Pancreas (tissue), 10 donors: Measurements from ENCODE around the gene GGACT. TPM values are rescaled to one million over a fixed set of nuclear protein-coding genes. Genes with fewer than 3 reads are reported as not detected.

Source experiments
- ATAC-seq, 4 donors: fragments of 200-7000 bp; cut with Tn5 transposase; one replicate each; pipeline versions ENCODE4 v1.8.0 to v1.9.1; 2020; ENCODE audit warnings: mild to moderate bottlenecking in 4 of 4, moderate library complexity in 4 of 4
- DNase-seq, 6 donors: peaks; one replicate each; pipeline ENCODE4 v3.0.0-alpha.2; 2020
- FAIRE-seq: peaks from 2 replicates; lab custom pipeline; 2012; peaks lifted over from hg19 to GRCh38; lab: Jason Lieb, UNC
- H3K27ac ChIP-seq, 4 donors: fragments of 200-600 bp; sonication (generic); 1 replicate in 3 of 4; 2 replicates in 1 of 4; pipeline versions ENCODE4 v1.5.0 to v1.8.0; 2020
- H3K27me3 ChIP-seq, 4 donors: fragments of 200-600 bp; one replicate each; pipeline ENCODE4 v1.8.0; 2021
- H3K36me3 ChIP-seq, 3 donors: fragments of 200-600 bp; sonication (generic) in 1 of 3; one replicate each; pipeline versions ENCODE4 v1.5.0 to v1.8.0; 2020 to 2021
- H3K4me1 ChIP-seq, 3 donors: fragments of 200-600 bp; one replicate each; pipeline ENCODE4 v1.8.0; 2021
- H3K4me3 ChIP-seq, 4 donors: fragments of 200-600 bp; sonication (generic) in 2 of 4; one replicate each; pipeline versions ENCODE4 v1.5.0 to v1.8.0; 2020 to 2021
- H3K9me3 ChIP-seq, 4 donors: fragments of 200-600 bp; one replicate each; pipeline ENCODE4 v1.8.0; 2021
- CTCF ChIP-seq, 4 donors: fragments of 200-600 bp; sonication (generic) in 3 of 4; IDR thresholded peaks; one replicate each; pipeline versions ENCODE4 v1.5.0 to v1.8.0; 2021; ENCODE audit warnings: antibody characterized with exemption in 4 of 4
- WGBS, 2 donors: extraction: QIAGEN DNeasy Blood & Tissue Kit; methylation state at CpG; one replicate each; pipeline ENCODE4 v1.1.7; 2013; 5-methylcytosine and 5-hydroxymethylcytosine counted together
- intact Hi-C, 3 donors: fragments of 100-400 bp; cut with DNase I; formaldehyde crosslinking; loops; one replicate each; pipeline versions ENCODE4 v1.11.1 to v1.14.2; 2022
- polyA plus RNA-seq, 2 donors: library from polyadenylated mRNA; stranded (reverse); fragments of 200-250 nt; gene quantifications; one replicate each; pipeline ENCODE4 v1.2.3, GENCODE V29; 2013
- total RNA-seq, 6 donors: library from RNA; stranded (reverse); fragmentation: NEBNext Ultra II Directional in 4 of 6; extraction: Animal tissue kit (Norgen Biotek cat#: 25700) in 4 of 6; gene quantifications; one replicate each; pipeline versions ENCODE4 v1.2.1 to v1.2.4, GENCODE V29; 2021 to 2023
- donor health status: healthy with polysubstance abuse.
- donor health status: DM: no; HTN: no; CAD: no; lungs with moderate emphysema.
- donor health status: DM: no; HTN: no; CAD: no.
- donor health status: control.
- donor health status: control.
- donor health status: Bipolar disorder and iron deficiency.
- donor health status: DM: yes; HTN: yes; CAD: no.
- donor health status: DM: no; HTN: no; CAD: no.
- donor health status: DM: no; HTN: no; CAD: no.
- donor health status: DM: yes; HTN: yes; CAD: no.

The GGACT gene
- total and polyA plus RNA-seq, 8 donors: 1.6 to 7.0 (median 6.1) TPM

DNA sequence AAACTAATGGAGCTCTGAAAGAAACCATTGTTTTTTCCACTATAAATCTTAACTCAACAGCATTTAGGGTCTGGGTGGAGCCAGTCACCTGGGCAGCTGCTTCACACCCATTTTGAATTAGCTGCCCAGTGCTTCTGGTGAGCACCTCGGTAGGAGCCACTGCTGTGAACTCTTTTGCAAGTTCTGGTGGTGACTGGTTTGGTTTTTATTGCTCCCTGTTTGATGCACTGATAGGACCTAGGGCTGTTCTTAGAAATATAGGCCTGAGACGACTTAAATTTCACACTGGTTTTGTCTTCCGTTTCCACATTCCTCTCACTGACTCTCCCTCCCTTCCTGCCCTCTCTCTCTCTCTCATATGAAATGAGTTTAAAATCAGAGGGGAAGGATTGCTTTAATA lies 103.9 kb downstream of the GGACT start:
- Histone ChIP-seq H3K4me3 (no peak overlapping the region), H3K27ac (no peak overlapping the region), H3K36me3 (no peaks in the 10 kb centered on the region), H3K4me1 (no peaks in the 10 kb centered on the region), H3K9me3 (no peaks in the 10 kb centered on the region), H3K27me3 (no peaks in the 10 kb centered on the region)
- FAIRE-seq (no peak), DNase-seq (no peak), ATAC-seq (no peak)
- intact Hi-C loops: no loop called here
- WGBS, 2 donors: 84 to 95% methylated on average over 3 of the region's 3 CpGs
- TF ChIP-seq CTCF (IDR thresholded peaks at IDR 0.05): no peak

- H3K4me1 ChIP-seq: no peaks in the 10 kb centered on the region
- no peak for TF ChIP-seq CTCF (IDR thresholded peaks at IDR 0.05)
- ATAC-seq: no peak
- H3K27ac ChIP-seq: no peak overlapping the region
- DNase-seq: no peak
- no peaks in the 10 kb centered on the region for H3K27me3 ChIP-seq
- no peak for FAIRE-seq
- WGBS, 2 donors: 76 to 78% methylated on average over 8 of the region's 8 CpGs
- no peaks in the 10 kb centered on the region for H3K9me3 ChIP-seq
- H3K4me3 ChIP-seq: no peak overlapping the region
- no peaks in the 10 kb centered on the region for H3K36me3 ChIP-seq
- intact Hi-C loops: no loop called here
Observed at GRCh38 chr13:100483841-100484381, 104.7 kb downstream of the GGACT start.

DNA sequence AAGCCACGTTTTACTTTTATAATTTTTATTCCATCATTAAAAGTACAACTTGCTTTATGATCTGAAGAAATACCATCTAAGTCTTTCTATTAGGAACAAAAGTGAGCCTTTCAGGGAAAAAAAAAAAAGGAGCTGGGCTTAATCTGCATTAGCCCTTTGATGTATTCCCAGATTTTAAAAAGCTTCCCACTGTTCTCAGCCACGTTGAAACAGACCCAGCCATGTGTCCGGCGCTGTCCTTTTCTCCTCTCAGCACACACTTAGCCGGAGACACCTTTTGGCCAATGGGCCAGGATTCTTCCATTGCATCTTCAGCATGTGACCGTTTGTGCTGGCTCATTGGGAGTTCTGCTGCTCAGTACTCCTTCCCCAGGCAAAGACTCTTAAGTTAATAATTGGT lies 105.5 kb downstream of the GGACT start:
- DNase-seq (no peak), ATAC-seq (no peak), FAIRE-seq (no peak)
- no peaks in the 10 kb centered on the region for H3K27me3 ChIP-seq
- TF ChIP-seq CTCF (IDR thresholded peaks at IDR 0.05): no peak
- no peaks in the 10 kb centered on the region for H3K9me3 ChIP-seq
- no peaks in the 10 kb centered on the region for H3K4me1 ChIP-seq
- intact Hi-C loops: no loop called here
- H3K27ac ChIP-seq: no peak overlapping the region
- H3K36me3 ChIP-seq: no peaks in the 10 kb centered on the region
- WGBS, 2 donors: 89 to 90% methylated on average over 6 of the region's 6 CpGs
- H3K4me3 ChIP-seq: no peak overlapping the region

DNA sequence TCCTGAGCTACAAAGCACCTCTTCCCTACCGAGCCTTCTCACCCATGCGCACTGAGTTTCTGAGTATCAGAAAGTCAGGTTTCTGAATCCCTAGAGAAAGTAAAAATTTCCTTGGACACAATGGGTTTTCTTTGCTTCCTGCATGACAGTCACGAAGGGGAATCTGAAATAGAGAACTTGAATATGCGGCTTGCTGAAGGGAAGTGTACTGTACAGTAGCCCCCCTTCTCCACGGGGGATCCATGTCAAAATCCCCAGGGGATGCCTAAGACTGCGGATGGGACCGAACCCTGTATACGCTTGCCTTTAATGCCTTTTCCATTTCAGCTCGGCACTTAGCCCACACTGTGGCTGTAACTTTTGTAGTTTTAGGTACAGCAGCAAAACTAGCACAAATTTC lies 107.9 kb downstream of the GGACT start:
- 95 to 99% methylated on average over 9 of the region's 9 CpGs for WGBS, 2 donors
- H3K9me3 ChIP-seq: no peaks in the 10 kb centered on the region
- no peak overlapping the region for H3K4me3 ChIP-seq
- no peaks in the 10 kb centered on the region for H3K4me1 ChIP-seq
- DNase-seq (no peak), FAIRE-seq (no peak), ATAC-seq (no peak)
- TF ChIP-seq CTCF (IDR thresholded peaks at IDR 0.05): no peak
- no peak overlapping the region for H3K27ac ChIP-seq
- intact Hi-C loops: no loop called here
- H3K27me3 ChIP-seq: no peaks in the 10 kb centered on the region
- H3K36me3 ChIP-seq: no peaks in the 10 kb centered on the region

Other genes starting within 250 kb of the GGACT start
- gene TMTC4, start 86.0 kb upstream of the GGACT start, total RNA-seq: 10 to 100 TPM; 10.4 to 18.0 (median 14.8) TPM
- 1 to 10 TPM; 7.3 to 7.9 TPM for gene TMTC4, start 86.0 kb upstream of the GGACT start, polyA plus RNA-seq